ENCODE measurements around the gene SH3BGRL.

SH3BGRL gene

DNA sequence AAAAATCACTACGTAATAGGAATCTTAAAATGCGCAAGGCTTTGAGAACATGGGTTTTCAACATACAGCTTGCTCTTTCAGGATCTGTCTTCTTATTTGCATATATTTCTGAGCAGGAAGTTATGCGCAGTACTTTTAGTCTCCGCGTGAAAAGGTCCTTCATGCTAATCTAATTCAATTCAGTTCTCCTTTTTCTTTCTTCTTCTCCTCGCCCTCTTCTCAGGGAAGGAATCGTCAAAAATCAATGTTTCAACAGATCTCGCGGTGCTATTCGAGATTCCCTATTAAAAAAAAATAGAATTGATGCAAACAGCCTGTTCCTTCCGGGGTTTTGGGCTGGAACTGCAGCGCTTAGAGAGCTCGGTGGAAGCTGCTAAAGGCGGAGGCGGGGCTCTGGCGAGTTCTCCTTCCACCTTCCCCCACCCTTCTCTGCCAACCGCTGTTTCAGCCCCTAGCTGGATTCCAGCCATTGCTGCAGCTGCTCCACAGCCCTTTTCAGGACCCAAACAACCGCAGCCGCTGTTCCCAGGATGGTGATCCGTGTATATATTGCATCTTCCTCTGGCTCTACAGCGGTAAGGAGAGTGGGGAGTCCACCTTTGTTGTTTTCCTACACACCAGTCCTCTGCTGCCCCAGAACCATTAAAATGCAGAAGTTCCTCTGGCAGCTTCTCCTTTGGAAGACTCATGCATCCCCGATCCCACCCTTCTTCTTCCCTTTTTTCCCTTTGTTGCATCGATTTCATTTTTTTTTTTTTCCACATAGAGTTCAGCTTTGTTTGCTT lies at the start of gene SH3BGRL, which contains the start of gene HMGN5:
TSS of gene SH3BGRL (plus strand) at position 432 of the 785 bp plus-strand sequence. CDS start at position 531, 99 bp downstream.
TSS of gene HMGN5 (minus strand) at position 243 of the 785 bp plus-strand sequence. CDS start 80,364 bp downstream, outside the sequence.
- peak; percentile 72 for DNase-seq (ENCODE audit: low spot score)

- DNase-seq (ENCODE audit: low spot score), result no peak
These were observed 33.5 kb upstream of the SH3BGRL start for GRCh38 chrX:81168391-81168790.

DNA sequence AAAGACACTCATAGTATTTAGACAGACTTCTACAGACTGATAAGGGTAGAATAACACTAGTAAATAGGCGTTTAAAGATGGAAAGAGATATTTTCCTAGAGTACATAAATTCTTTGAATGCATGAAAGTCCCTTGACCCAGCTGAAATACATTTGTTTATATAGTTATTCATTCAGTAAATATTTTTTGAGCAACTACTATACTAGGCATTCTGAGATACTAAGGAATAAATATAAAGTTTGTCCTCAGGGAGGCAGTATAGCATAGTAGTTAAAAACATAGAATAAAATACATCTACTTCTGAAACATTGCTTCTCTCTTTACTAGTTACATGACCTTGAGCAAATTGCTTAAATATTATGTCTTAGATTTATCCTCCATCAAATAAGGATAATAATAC lies 27.6 kb upstream of the SH3BGRL start:
- no peak for DNase-seq (ENCODE audit: low spot score)

DNA sequence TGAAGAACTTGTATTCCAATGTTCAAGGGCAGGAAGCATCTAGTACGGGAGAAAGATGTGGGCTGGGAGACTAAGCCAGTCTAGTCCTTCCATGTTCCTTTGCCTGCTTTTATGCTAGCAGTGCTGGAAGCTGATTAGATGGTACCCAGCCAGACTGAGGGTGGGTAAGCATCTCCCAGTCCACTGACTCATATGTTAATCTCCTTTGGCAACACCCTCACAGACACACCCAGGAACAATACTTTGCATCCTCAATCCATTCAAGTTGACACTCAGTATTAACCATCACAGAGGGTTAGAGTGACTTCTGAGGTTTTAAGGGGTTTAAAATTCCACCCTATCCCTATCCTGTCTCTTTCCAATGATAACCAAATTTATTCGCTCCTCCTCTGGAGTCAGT lies 6.6 kb upstream of the SH3BGRL start:
- DNase-seq (ENCODE audit: low spot score), result no peak

DNA sequence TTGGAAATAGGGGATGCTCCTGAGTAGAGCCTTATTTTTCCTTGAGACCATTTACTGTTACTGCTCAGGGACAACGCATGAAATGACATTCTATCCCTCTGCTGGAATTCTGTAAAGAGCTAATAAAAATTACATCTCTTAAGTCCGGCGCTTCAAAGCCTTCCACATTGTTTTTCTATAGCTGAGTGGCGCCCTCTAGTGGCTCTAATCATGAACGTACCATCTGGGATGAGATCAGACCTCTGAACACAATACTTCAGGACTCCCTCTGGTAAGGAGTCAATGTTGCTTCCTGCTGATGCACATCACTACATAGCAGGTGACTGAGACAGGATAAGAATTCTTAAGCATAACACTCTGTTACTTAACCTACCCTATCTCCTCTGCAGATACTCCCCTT lies 6.2 kb upstream of the SH3BGRL start:
- DNase-seq (ENCODE audit: low spot score), result peak; percentile 66

GRCh38 chrX:81201071-81201470 lies 831 bp upstream of the SH3BGRL start:
- DNase-seq (ENCODE audit: low spot score), result no peak

GRCh38 chrX:81202456-81202819 lies 536 bp downstream of the SH3BGRL start:
- DNase-seq (ENCODE audit: low spot score), result peak; percentile 2

DNA sequence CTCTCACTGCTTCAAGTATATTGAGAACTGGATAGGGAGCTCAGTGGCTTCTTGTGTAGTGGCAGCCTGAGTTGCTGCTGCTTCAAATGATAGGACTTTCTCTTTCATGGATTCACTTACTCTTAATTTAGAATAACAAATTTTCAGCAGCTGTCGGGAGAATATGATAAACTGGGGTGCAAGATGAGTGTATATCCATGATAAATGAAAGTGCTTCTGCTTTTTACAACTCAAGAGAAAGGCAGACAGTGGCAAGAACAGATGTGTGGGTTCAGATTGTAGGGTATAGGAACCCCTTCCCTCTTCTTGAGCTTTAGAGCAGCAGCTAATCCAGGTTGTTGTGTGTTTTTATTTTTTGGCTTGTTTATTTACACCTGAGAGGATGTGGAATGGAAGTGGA lies 1.0 kb downstream of the SH3BGRL start:
- no peak for DNase-seq (ENCODE audit: low spot score)

GRCh38 chrX:81205551-81205950 lies 3.6 kb downstream of the SH3BGRL start:
- no peak for DNase-seq (ENCODE audit: low spot score)

DNA sequence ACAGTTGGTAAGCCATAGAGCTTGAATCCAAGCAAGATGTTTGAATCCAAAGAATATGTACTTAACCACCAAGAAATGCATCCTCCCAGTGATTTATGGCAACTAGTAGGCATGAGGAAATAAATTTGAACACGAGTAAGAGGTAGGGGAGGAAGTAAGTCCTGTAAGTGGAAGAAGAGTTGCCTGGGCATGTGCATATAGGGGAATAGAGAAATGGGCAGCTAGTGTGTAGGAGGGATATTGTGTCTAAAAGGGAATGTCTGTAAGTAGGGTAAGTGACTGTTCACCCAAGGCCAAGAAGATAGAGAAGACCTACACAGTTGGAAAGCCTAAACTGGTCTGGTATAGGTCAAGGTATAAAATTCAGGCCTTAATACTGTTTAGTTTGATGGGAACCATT lies 4.6 kb downstream of the SH3BGRL start:
- no peak for DNase-seq (ENCODE audit: low spot score)

DNA sequence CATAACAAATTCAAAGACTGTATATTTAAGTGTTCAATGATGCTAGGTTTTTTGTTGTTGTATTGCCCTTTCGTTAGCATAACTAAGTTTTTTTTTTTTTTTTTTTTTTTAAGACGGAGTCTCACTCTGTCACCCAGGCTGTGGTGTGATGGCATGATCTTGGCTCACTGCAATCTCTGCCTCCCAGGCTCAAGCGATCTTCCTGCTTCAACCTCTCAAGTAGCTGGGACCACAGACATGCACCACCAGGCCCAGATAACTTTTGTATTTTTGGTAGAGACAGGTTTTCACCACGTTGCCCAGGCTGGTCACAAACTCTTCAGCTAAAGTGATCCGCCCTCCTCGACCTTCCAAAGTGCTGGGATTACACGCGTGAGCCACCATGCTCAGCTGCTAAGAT lies 7.0 kb downstream of the SH3BGRL start:
- no peak for DNase-seq (ENCODE audit: low spot score)

- DNase-seq (ENCODE audit: low spot score), result no peak
These were observed 13.8 kb downstream of the SH3BGRL start for GRCh38 chrX:81215685-81216084.

GRCh38 chrX:81229229-81229628 lies 27.3 kb downstream of the SH3BGRL start:
- no peak for DNase-seq (ENCODE audit: low spot score)

DNA sequence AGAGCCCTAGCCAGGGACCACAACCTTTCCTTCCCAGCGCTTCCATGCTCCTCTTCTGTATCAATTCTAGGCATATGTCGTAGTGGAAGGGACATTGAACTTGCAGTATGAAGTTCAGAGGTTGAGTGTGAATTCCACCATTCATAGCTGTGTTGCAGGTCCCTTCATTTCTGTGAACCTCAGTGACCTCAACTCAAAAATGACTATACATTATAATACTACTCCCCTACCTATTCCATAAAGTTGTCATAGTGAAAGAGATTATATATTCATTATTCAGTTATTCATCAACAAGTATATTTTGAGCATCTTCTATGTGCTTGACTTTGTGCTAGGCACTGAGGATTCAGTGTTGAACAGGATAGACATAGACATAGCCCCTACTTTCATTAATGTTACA lies 28.0 kb downstream of the SH3BGRL start:
- DNase-seq (ENCODE audit: low spot score), result no peak

- no peak for DNase-seq (ENCODE audit: low spot score)
These were observed 29.6 kb downstream of the SH3BGRL start for GRCh38 chrX:81231476-81231875.

GRCh38 chrX:81232218-81232617 lies 30.3 kb downstream of the SH3BGRL start:
- DNase-seq (ENCODE audit: low spot score), result no peak

GRCh38 chrX:81237516-81237915 lies 35.6 kb downstream of the SH3BGRL start:
- no peak for DNase-seq (ENCODE audit: low spot score)

- DNase-seq (ENCODE audit: low spot score), result no peak
These were observed 36.3 kb downstream of the SH3BGRL start for GRCh38 chrX:81238166-81238565.

GRCh38 chrX:81240701-81241331 lies 38.9 kb downstream of the SH3BGRL start:
- DNase-seq (ENCODE audit: low spot score), result no peak

DNA sequence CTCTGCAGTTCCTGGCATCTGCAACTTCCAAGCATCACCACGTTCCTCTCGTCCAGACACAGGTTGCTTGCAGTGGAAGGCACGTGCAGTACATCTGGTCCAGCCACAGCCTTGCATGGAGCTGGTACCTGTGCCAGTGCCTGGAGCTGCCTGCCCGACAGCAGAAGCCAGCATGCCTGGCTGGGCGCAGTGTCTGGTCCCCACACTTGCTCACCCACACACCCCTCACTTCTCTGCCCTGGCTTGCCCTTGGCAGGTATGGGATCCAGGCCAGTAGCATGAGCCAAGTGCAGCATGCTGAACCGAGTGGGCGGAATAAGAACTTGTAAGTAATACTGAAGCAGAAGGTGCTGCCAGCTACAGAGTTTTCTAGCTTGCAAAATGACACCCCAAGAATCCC lies 39.9 kb downstream of the SH3BGRL start:
- no peak for DNase-seq (ENCODE audit: low spot score)

DNA sequence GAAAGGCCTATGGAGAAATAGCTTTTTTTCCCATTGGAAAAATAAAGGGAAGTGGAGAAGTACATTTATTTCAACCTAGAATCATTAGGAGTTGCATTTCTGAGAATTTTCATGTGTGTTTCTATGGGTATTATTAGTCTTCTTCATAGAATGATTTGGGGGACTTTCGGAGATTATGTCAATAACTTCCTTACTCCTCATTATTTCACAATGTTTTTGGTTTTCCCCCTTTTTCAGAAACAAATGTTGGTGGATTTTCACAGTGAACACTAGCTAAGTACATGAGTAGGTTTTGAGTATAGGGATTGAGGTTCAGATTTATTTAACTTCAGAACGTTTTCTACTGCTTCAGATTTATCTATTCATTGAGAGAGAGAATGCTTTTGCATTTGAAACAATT lies 54.0 kb downstream of the SH3BGRL start:
- DNase-seq (ENCODE audit: low spot score), result no peak

GRCh38 chrX:81257817-81258216 lies 55.9 kb downstream of the SH3BGRL start:
- no peak for DNase-seq (ENCODE audit: low spot score)

DNA sequence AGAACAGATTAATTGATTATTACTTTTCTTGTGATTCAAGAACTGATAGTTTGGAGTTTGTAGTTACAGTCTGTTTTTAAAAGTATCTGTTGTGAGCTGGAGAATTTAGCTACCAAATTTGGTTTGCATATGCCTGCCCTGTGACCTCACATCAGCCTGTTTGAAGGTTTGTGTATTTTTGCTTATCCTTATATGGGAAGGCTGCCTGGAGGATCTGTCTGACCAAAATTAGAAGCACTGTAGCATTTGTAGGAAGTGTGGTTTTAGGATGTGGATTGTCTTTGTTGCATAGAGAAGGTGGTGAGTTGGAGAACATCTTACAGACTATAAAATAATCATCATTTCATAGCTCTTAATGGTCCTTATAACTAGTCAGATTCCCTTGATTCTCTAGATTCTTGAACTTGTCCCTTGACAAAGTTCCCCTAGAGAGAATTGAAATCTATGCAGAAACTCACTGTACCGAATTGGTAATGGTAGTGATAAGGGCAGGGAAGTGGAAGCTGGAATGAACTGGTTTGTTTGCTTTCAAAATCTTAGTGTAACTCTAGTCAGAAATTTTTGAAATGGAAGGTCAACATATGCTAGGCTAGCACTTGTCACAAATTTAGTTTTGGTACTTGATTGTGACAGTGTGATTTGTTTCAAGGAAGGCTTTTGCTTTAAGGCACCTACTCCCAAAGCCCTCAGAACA lies 57.3 kb downstream of the SH3BGRL start:
- DNase-seq (ENCODE audit: low spot score), result no peak

Data from activated CD4-positive, alpha-beta T cell treated with anti-CD3 and anti-CD28 coated beads, Interleukin-2, Interleukin-4, amounts not matched to agents 100 ng/mL and 50 ng/mL, durations not matched to agents 16 hours and 8 hours (primary cell).